GM23248 (cell line): Measurements from ENCODE around the gene PLEKHM2. TPM values are rescaled to one million over a fixed set of nuclear protein-coding genes. Genes with fewer than 3 reads are reported as not detected.
A peak's percentile ranks its signal among the peaks of the same experiment; 100 is the strongest.

ENCODE experiments used
- DNase-seq: peaks from one replicate; pipeline ENCODE4 v3.0.0-alpha.2; 2015
- H2AFZ ChIP-seq: fragments of 200-600 bp; sonication (generic); 2 replicates; pipeline ENCODE4 v1.6.1; 2016; ENCODE audit warnings: antibody characterized with exemption
- H3F3A ChIP-seq: fragments of 200-600 bp; sonication (generic); 2 replicates; pipeline ENCODE4 v1.6.1; 2016; ENCODE audit warnings: mild to moderate bottlenecking, antibody characterized with exemption, mixed run types; ENCODE audit not compliant: insufficient read depth
- H3K27ac ChIP-seq: fragments of 200-600 bp; sonication (generic); 2 replicates; pipeline ENCODE4 v1.5.1; 2016; ENCODE audit warnings: mild to moderate bottlenecking
- H3K27me3 ChIP-seq: fragments of 200-600 bp; sonication (generic); replicated peaks from 2 replicates; pipeline ENCODE4 v1.6.1; 2016; ENCODE audit warnings: mild to moderate bottlenecking; ENCODE audit not compliant: insufficient read depth
- H3K36me3 ChIP-seq: fragments of 200-600 bp; sonication (generic); 2 replicates; pipeline ENCODE4 v1.6.1; 2016; ENCODE audit warnings: low read depth, mild to moderate bottlenecking
- H3K4me1 ChIP-seq: fragments of 200-600 bp; sonication (generic); 2 replicates; pipeline ENCODE4 v1.6.1; 2016; ENCODE audit warnings: mild to moderate bottlenecking; ENCODE audit not compliant: insufficient read depth
- H3K4me2 ChIP-seq: fragments of 200-600 bp; sonication (generic); one replicate; pipeline ENCODE4 v1.6.1; 2016; ENCODE audit warnings: mild to moderate bottlenecking; ENCODE audit not compliant: unreplicated experiment
- H3K4me3 ChIP-seq: fragments of 200-600 bp; sonication (generic); 2 replicates; pipeline ENCODE4 v1.5.1; 2016; ENCODE audit warnings: mild to moderate bottlenecking
- H3K79me2 ChIP-seq: fragments of 200-600 bp; sonication (generic); 2 replicates; pipeline ENCODE4 v1.6.1; 2016; ENCODE audit warnings: mild to moderate bottlenecking; ENCODE audit not compliant: insufficient read depth
- H3K9ac ChIP-seq: fragments of 200-600 bp; sonication (generic); 2 replicates; pipeline ENCODE4 v1.6.1; 2016; ENCODE audit warnings: mild to moderate bottlenecking
- H3K9me2 ChIP-seq: fragments of 200-600 bp; sonication (generic); 2 replicates; pipeline ENCODE4 v1.6.1; 2016; ENCODE audit warnings: mixed run types, mild to moderate bottlenecking, moderate library complexity; ENCODE audit not compliant: insufficient read depth
- H3K9me3 ChIP-seq: fragments of 200-600 bp; sonication (generic); one replicate; pipeline ENCODE4 v1.6.1; 2017; ENCODE audit warnings: low read depth
- H4K20me1 ChIP-seq: fragments of 200-600 bp; sonication (generic); 2 replicates; pipeline ENCODE4 v1.6.0; 2016; ENCODE audit not compliant: insufficient read depth
- EZH2 ChIP-seq: fragments of 200-600 bp; sonication (generic); IDR thresholded peaks from 2 replicates; pipeline ENCODE4 v1.6.1; 2018; ENCODE audit warnings: antibody characterized with exemption, mild to moderate bottlenecking; ENCODE audit not compliant: insufficient read depth, poor library complexity, severe bottlenecking
- EZH2phosphoT487 ChIP-seq: fragments of 200-600 bp; sonication (generic); IDR thresholded peaks from 2 replicates; pipeline ENCODE4 v1.6.1; 2018; ENCODE audit warnings: antibody characterized with exemption, moderate library complexity, mild to moderate bottlenecking, low read depth; ENCODE audit not compliant: insufficient read depth
- WGBS, 2 experiments: methylation state at CpG; one replicate each; pipeline ENCODE4 v1.1.6; 2015 to 2017; ENCODE audit warnings: low lambda C conversion rate in 2 of 2, low coverage in 1 of 2; ENCODE audit errors: missing lambda C conversion rate in 2 of 2; 5-methylcytosine and 5-hydroxymethylcytosine counted together
- in situ Hi-C: fragments of 300-500 bp; cut with MboI; formaldehyde crosslinking; loops from 2 replicates; pipeline ENCODE4 v1.15.0; 2020
- polyA plus RNA-seq: library from polyadenylated mRNA; unstranded; fragments of >200 nt; fragmentation: Nextera tagmentation; extraction: Ambion mirVana; gene quantifications from 2 replicates; pipeline ENCODE4 v1.2.1, GENCODE V29; 2016
- total RNA-seq: library from RNA; depleted of rRNA; stranded (reverse); fragments of >200 nt; shearing (Covaris generic); gene quantifications from 2 replicates; pipeline ENCODE4 v1.2.3, GENCODE V29; 2014

The PLEKHM2 gene
- total and polyA plus RNA-seq, 2 experiments from 2014 or later, result 14.9 to 52.9 TPM

GRCh38 chr1:15760520-15761211, 76.5 kb downstream of the PLEKHM2 start:
- Histone ChIP-seq H3K27ac (peak overlapping the region; percentile 23), H4K20me1 (no peaks in the 10 kb centered on the region), H3F3A (peaks cover 5% of the 10 kb centered on the region), H3K4me3 (peak overlapping the region; percentile 77), H3K9me2 (no peaks in the 10 kb centered on the region), H2AFZ (peak overlapping the region; percentile 1; the same call in 1 of the 2 replicates), H3K9ac (peak overlapping the region; percentile 37), H3K9me3 (no peaks in the 10 kb centered on the region), H3K4me2 (peak overlapping the region; percentile 67), H3K36me3 (no peaks in the 10 kb centered on the region), H3K79me2 (peaks cover 45% of the 10 kb centered on the region), H3K27me3 (no peaks in the 10 kb centered on the region), H3K4me1 (peaks cover 23% of the 10 kb centered on the region)
- peak; percentile 74 for DNase-seq
- in situ Hi-C loops, result no loop called here
- no peak for TF ChIP-seq EZH2
- no peak for TF ChIP-seq EZH2phosphoT487
- 47 to 60% methylated on average over 9 to 12 of the region's 12 CpGs for WGBS, 2 experiments

GRCh38 chr1:15761366-15762128, 77.4 kb downstream of the PLEKHM2 start:
- no peaks in the 10 kb centered on the region for H3K27me3 ChIP-seq
- H3K79me2 ChIP-seq, result peaks cover 45% of the 10 kb centered on the region
- no peak overlapping the region for H3K4me3 ChIP-seq
- no peak overlapping the region for H3K4me2 ChIP-seq
- H3K36me3 ChIP-seq, result no peaks in the 10 kb centered on the region
- 93% methylated on average over 8 of the region's 8 CpGs for WGBS, 2 experiments
- peaks cover 5% of the 10 kb centered on the region for H3F3A ChIP-seq
- H4K20me1 ChIP-seq, result no peaks in the 10 kb centered on the region
- no peak overlapping the region for H3K27ac ChIP-seq
- in situ Hi-C loops, result no loop called here
- TF ChIP-seq EZH2phosphoT487, result no peak
- no peak for TF ChIP-seq EZH2
- no peak overlapping the region for H3K9ac ChIP-seq
- DNase-seq, result no peak
- H2AFZ ChIP-seq, result no peak overlapping the region
- no peaks in the 10 kb centered on the region for H3K9me2 ChIP-seq
- H3K4me1 ChIP-seq, result peaks cover 26% of the 10 kb centered on the region
- no peaks in the 10 kb centered on the region for H3K9me3 ChIP-seq

GRCh38 chr1:15762546-15762945, 78.4 kb downstream of the PLEKHM2 start:
- H3F3A ChIP-seq, result peaks cover 5% of the 10 kb centered on the region
- DNase-seq, result no peak
- in situ Hi-C loops, result no loop called here
- H3K4me1 ChIP-seq, result peaks cover 26% of the 10 kb centered on the region
- no peak overlapping the region for H3K27ac ChIP-seq
- no peak overlapping the region for H3K9ac ChIP-seq
- no peaks in the 10 kb centered on the region; the same call in 1 of the 2 replicates for H3K36me3 ChIP-seq
- H4K20me1 ChIP-seq, result no peaks in the 10 kb centered on the region
- WGBS, 2 experiments, result 69 to 74% methylated on average over 10 of the region's 10 CpGs
- H3K79me2 ChIP-seq, result peaks cover 45% of the 10 kb centered on the region
- H3K4me3 ChIP-seq, result no peak overlapping the region
- H3K9me3 ChIP-seq, result no peaks in the 10 kb centered on the region
- no peak for TF ChIP-seq EZH2phosphoT487
- no peak for TF ChIP-seq EZH2
- H3K27me3 ChIP-seq, result no peaks in the 10 kb centered on the region
- H3K4me2 ChIP-seq, result no peak overlapping the region
- no peak overlapping the region for H2AFZ ChIP-seq
- no peaks in the 10 kb centered on the region for H3K9me2 ChIP-seq

GRCh38 chr1:15764269-15764764, 80.2 kb downstream of the PLEKHM2 start:
- DNase-seq, result no peak
- Histone ChIP-seq H3K4me1 (peaks cover 21% of the 10 kb centered on the region), H3K9me2 (no peaks in the 10 kb centered on the region), H2AFZ (no peak overlapping the region), H3K4me3 (no peak overlapping the region), H3K79me2 (peaks cover 40% of the 10 kb centered on the region), H3K36me3 (peaks cover 9% of the 10 kb centered on the region; the same call in 1 of the 2 replicates), H3K4me2 (no peak overlapping the region), H3K27me3 (no peaks in the 10 kb centered on the region), H3F3A (peaks cover 5% of the 10 kb centered on the region; the same call in 1 of the 2 replicates), H4K20me1 (no peaks in the 10 kb centered on the region), H3K27ac (no peak overlapping the region), H3K9ac (no peak overlapping the region), H3K9me3 (no peaks in the 10 kb centered on the region)
- WGBS, 2 experiments, result 46 to 51% methylated on average over 10 of the region's 10 CpGs
- TF ChIP-seq EZH2phosphoT487 (no peak), EZH2 (no peak)
- in situ Hi-C loops, result no loop called here
